Hypothalamus (tissue), 51 donors: ENCODE data around the gene DAPK3.
"Not testable (repeated sequence)": the region's sequence is repeated elsewhere in the genome, so short reads cannot be mapped to it uniquely, and the experiment has no call there.

Experiments used
- DNase-seq, 51 donors: peaks; one replicate each; lab custom pipeline; 2025; lab: John Stamatoyannopoulos, UW

Gene DAPK3

GRCh38 chr19:3961007-3961406, 9.9 kb downstream of the DAPK3 start:
- DNase-seq = no peak

- no peak for DNase-seq
Measured at GRCh38 chr19:3959766-3960131, 11.2 kb downstream of the DAPK3 start.

GRCh38 chr19:3958836-3959765, 11.8 kb downstream of the DAPK3 start:
- no peak for DNase-seq

- DNase-seq = no peak
Measured at GRCh38 chr19:3955688-3956087, 15.2 kb downstream of the DAPK3 start.

GRCh38 chr19:3955276-3955675, 15.6 kb downstream of the DAPK3 start:
- DNase-seq = not testable (repeated sequence)

- no peak for DNase-seq
Measured at GRCh38 chr19:3954107-3954506, 16.8 kb downstream of the DAPK3 start.

- DNase-seq = not testable (repeated sequence)
Measured at GRCh38 chr19:3952755-3953276, 18.1 kb downstream of the DAPK3 start.

- no peak for DNase-seq
Measured at GRCh38 chr19:3950871-3951861, 19.7 kb downstream of the DAPK3 start.

- no peak for DNase-seq
Measured at GRCh38 chr19:3949997-3950859, 20.7 kb downstream of the DAPK3 start.

GRCh38 chr19:3949294-3949693, 21.6 kb downstream of the DAPK3 start:
- DNase-seq = no peak

- DNase-seq = not testable (repeated sequence)
Measured at GRCh38 chr19:3947316-3947933, 23.5 kb downstream of the DAPK3 start.

GRCh38 chr19:3945838-3946237, 25.1 kb downstream of the DAPK3 start:
- no peak for DNase-seq

- no peak for DNase-seq
Measured at GRCh38 chr19:3944018-3944721, 26.7 kb downstream of the DAPK3 start.

- no peak for DNase-seq
Measured at GRCh38 chr19:3942790-3943409, 28.0 kb downstream of the DAPK3 start.

GRCh38 chr19:3938300-3938950, 32.5 kb downstream of the DAPK3 start:
- not testable (repeated sequence) for DNase-seq

- DNase-seq = no peak
Measured at GRCh38 chr19:3936506-3937442, 34.1 kb downstream of the DAPK3 start.
